Ammon's horn (tissue), 1 donor: ENCODE measurements around the gene GHRL.
"Not testable (repeated sequence)": the region's sequence is repeated elsewhere in the genome, so short reads cannot be mapped to it uniquely, and the experiment has no call there.

Experiments
- DNase-seq: peaks from one replicate; pipeline ENCODE4 v3.0.0-alpha.2; 2016; ENCODE audit warnings: low spot score

Gene GHRL

GRCh38 chr3:10273702-10274305 is 18.9 kb downstream of the GHRL start:
- no peak for DNase-seq

- no peak for DNase-seq
Measured at GRCh38 chr3:10272977-10273376, 19.8 kb downstream of the GHRL start.

- not testable (repeated sequence) for DNase-seq
Measured at GRCh38 chr3:10272476-10272875, 20.3 kb downstream of the GHRL start.

- no peak for DNase-seq
Measured at GRCh38 chr3:10269443-10269842, 23.3 kb downstream of the GHRL start.

- DNase-seq = no peak
Measured at GRCh38 chr3:10268930-10269329, 23.8 kb downstream of the GHRL start.

- no peak for DNase-seq
Measured at GRCh38 chr3:10268116-10268515, 24.6 kb downstream of the GHRL start.

- not testable (repeated sequence) for DNase-seq
Measured at GRCh38 chr3:10266936-10267335, 25.8 kb downstream of the GHRL start.

- DNase-seq = no peak
Measured at GRCh38 chr3:10265833-10266232, 26.9 kb downstream of the GHRL start.

GRCh38 chr3:10263646-10264363 is 28.9 kb downstream of the GHRL start:
- DNase-seq = no peak

- DNase-seq = no peak
Measured at GRCh38 chr3:10262027-10262426, 30.7 kb downstream of the GHRL start.

- DNase-seq = no peak
Measured at GRCh38 chr3:10260211-10260701, 32.5 kb downstream of the GHRL start.

GRCh38 chr3:10259798-10260197 is 32.9 kb downstream of the GHRL start:
- no peak for DNase-seq

GRCh38 chr3:10259036-10259435 is 33.7 kb downstream of the GHRL start:
- no peak for DNase-seq

GRCh38 chr3:10255835-10256234 is 36.9 kb downstream of the GHRL start:
- DNase-seq = no peak

- DNase-seq = no peak
Measured at GRCh38 chr3:10253731-10254130, 39.0 kb downstream of the GHRL start.

- DNase-seq = no peak
Measured at GRCh38 chr3:10251006-10251405, 41.7 kb downstream of the GHRL start.

GRCh38 chr3:10249833-10250232 is 42.9 kb downstream of the GHRL start:
- no peak for DNase-seq

GRCh38 chr3:10248984-10249748 is 43.6 kb downstream of the GHRL start:
- no peak for DNase-seq

- peak; percentile 96 for DNase-seq
Measured at GRCh38 chr3:10248184-10248983, 44.4 kb downstream of the GHRL start, which contains the start of gene TATDN2. Gene TATDN2, plus strand, starts transcription at chr3:10248459. Its CDS starts 742 bp downstream, at chr3:10249201.

- no peak for DNase-seq
Measured at GRCh38 chr3:10247679-10248183, 45.0 kb downstream of the GHRL start.

GRCh38 chr3:10245081-10245712 is 47.5 kb downstream of the GHRL start:
- no peak for DNase-seq
